ENCODE measurements around the gene PRKCA. TPM values are rescaled to one million over a fixed set of nuclear protein-coding genes. Genes with fewer than 3 reads are reported as not detected.

Gene PRKCA
- total and polyA plus RNA-seq, 2 experiments from 2014 or later: 6.4 to 35.4 TPM

DNA sequence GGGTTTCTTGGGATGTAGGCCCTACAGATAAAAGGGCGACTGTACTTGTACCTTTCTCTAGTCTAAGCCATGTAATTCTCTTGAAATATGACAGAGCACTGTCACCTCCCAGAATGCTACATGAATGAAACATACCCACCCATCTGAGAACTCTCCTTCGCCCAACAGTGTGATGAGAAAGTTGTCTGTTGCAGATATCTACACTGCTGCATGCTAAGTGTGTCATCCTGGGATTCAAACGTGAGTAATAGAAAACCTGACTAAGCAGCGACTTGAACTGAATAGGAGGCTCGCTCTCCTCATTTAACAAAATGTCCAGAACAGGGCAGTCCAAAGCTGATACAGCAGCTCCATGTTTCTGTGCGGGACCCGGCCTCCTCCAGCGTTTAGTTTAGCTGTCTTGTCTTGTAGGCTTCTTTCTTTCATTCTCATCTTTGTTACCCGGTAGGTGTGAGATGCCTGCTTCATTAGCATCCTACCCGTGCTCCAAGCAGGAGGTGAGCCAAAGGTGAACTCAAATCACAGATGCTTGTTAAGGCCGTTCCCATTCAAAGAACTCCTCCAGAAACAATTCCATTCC lies 211.9 kb downstream of the PRKCA start:
- H3K27ac Mint-ChIP-seq: no peak overlapping the region
- H3K79me2 ChIP-seq (replicated peaks; ENCODE audit: insufficient read depth): no peaks in the 10 kb centered on the region
- no peak overlapping the region for H3K4me3 ChIP-seq
- H3K36me3 Mint-ChIP-seq (ENCODE audit: low read depth): no peaks in the 10 kb centered on the region
- no peak overlapping the region for H3K27ac ChIP-seq (ENCODE audit: low read depth)
- H3K4me1 Mint-ChIP-seq: peaks cover 22% of the 10 kb centered on the region
- no peak for TF ChIP-seq EZH2phosphoT487 (IDR thresholded peaks at IDR 0.05; ENCODE audit: unreplicated experiment)
- no peak for TF ChIP-seq ZNF114 (CRISPR knock-in tag; IDR thresholded peaks at IDR 0.05)
- TF ChIP-seq, protein P1, sequence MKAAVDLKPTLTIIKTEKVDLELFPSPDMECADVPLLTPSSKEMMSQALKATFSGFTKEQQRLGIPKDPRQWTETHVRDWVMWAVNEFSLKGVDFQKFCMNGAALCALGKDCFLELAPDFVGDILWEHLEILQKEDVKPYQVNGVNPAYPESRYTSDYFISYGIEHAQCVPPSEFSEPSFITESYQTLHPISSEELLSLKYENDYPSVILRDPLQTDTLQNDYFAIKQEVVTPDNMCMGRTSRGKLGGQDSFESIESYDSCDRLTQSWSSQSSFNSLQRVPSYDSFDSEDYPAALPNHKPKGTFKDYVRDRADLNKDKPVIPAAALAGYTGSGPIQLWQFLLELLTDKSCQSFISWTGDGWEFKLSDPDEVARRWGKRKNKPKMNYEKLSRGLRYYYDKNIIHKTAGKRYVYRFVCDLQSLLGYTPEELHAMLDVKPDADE (IDR thresholded peaks at IDR 0.05): no peak
- no peak for TF ChIP-seq EZH2 (IDR thresholded peaks at IDR 0.05; ENCODE audit: low read depth, unreplicated experiment)
- TF ChIP-seq, protein P2, sequence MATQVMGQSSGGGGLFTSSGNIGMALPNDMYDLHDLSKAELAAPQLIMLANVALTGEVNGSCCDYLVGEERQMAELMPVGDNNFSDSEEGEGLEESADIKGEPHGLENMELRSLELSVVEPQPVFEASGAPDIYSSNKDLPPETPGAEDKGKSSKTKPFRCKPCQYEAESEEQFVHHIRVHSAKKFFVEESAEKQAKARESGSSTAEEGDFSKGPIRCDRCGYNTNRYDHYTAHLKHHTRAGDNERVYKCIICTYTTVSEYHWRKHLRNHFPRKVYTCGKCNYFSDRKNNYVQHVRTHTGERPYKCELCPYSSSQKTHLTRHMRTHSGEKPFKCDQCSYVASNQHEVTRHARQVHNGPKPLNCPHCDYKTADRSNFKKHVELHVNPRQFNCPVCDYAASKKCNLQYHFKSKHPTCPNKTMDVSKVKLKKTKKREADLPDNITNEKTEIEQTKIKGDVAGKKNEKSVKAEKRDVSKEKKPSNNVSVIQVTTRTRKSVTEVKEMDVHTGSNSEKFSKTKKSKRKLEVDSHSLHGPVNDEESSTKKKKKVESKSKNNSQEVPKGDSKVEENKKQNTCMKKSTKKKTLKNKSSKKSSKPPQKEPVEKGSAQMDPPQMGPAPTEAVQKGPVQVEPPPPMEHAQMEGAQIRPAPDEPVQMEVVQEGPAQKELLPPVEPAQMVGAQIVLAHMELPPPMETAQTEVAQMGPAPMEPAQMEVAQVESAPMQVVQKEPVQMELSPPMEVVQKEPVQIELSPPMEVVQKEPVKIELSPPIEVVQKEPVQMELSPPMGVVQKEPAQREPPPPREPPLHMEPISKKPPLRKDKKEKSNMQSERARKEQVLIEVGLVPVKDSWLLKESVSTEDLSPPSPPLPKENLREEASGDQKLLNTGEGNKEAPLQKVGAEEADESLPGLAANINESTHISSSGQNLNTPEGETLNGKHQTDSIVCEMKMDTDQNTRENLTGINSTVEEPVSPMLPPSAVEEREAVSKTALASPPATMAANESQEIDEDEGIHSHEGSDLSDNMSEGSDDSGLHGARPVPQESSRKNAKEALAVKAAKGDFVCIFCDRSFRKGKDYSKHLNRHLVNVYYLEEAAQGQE (IDR thresholded peaks at IDR 0.05; ENCODE audit: unreplicated experiment): no peak
- TF ChIP-seq JUNB (IDR thresholded peaks at IDR 0.05; ENCODE audit: unreplicated experiment): no peak
- no peak for TF ChIP-seq POLR2AphosphoS5 (IDR thresholded peaks at IDR 0.05; ENCODE audit: low read depth)
- TF ChIP-seq NANOG (IDR thresholded peaks at IDR 0.05; ENCODE audit: borderline replicate concordance): no peak
- TF ChIP-seq, protein P3, sequence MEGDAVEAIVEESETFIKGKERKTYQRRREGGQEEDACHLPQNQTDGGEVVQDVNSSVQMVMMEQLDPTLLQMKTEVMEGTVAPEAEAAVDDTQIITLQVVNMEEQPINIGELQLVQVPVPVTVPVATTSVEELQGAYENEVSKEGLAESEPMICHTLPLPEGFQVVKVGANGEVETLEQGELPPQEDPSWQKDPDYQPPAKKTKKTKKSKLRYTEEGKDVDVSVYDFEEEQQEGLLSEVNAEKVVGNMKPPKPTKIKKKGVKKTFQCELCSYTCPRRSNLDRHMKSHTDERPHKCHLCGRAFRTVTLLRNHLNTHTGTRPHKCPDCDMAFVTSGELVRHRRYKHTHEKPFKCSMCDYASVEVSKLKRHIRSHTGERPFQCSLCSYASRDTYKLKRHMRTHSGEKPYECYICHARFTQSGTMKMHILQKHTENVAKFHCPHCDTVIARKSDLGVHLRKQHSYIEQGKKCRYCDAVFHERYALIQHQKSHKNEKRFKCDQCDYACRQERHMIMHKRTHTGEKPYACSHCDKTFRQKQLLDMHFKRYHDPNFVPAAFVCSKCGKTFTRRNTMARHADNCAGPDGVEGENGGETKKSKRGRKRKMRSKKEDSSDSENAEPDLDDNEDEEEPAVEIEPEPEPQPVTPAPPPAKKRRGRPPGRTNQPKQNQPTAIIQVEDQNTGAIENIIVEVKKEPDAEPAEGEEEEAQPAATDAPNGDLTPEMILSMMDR (conservative IDR thresholded peaks at IDR 0.05; ENCODE audit: low read depth in 2 of 2): no peak
- no peak for TF ChIP-seq ZNF331 (CRISPR knock-in tag; IDR thresholded peaks at IDR 0.05; ENCODE audit: low read depth)
- TF ChIP-seq, protein P4, sequence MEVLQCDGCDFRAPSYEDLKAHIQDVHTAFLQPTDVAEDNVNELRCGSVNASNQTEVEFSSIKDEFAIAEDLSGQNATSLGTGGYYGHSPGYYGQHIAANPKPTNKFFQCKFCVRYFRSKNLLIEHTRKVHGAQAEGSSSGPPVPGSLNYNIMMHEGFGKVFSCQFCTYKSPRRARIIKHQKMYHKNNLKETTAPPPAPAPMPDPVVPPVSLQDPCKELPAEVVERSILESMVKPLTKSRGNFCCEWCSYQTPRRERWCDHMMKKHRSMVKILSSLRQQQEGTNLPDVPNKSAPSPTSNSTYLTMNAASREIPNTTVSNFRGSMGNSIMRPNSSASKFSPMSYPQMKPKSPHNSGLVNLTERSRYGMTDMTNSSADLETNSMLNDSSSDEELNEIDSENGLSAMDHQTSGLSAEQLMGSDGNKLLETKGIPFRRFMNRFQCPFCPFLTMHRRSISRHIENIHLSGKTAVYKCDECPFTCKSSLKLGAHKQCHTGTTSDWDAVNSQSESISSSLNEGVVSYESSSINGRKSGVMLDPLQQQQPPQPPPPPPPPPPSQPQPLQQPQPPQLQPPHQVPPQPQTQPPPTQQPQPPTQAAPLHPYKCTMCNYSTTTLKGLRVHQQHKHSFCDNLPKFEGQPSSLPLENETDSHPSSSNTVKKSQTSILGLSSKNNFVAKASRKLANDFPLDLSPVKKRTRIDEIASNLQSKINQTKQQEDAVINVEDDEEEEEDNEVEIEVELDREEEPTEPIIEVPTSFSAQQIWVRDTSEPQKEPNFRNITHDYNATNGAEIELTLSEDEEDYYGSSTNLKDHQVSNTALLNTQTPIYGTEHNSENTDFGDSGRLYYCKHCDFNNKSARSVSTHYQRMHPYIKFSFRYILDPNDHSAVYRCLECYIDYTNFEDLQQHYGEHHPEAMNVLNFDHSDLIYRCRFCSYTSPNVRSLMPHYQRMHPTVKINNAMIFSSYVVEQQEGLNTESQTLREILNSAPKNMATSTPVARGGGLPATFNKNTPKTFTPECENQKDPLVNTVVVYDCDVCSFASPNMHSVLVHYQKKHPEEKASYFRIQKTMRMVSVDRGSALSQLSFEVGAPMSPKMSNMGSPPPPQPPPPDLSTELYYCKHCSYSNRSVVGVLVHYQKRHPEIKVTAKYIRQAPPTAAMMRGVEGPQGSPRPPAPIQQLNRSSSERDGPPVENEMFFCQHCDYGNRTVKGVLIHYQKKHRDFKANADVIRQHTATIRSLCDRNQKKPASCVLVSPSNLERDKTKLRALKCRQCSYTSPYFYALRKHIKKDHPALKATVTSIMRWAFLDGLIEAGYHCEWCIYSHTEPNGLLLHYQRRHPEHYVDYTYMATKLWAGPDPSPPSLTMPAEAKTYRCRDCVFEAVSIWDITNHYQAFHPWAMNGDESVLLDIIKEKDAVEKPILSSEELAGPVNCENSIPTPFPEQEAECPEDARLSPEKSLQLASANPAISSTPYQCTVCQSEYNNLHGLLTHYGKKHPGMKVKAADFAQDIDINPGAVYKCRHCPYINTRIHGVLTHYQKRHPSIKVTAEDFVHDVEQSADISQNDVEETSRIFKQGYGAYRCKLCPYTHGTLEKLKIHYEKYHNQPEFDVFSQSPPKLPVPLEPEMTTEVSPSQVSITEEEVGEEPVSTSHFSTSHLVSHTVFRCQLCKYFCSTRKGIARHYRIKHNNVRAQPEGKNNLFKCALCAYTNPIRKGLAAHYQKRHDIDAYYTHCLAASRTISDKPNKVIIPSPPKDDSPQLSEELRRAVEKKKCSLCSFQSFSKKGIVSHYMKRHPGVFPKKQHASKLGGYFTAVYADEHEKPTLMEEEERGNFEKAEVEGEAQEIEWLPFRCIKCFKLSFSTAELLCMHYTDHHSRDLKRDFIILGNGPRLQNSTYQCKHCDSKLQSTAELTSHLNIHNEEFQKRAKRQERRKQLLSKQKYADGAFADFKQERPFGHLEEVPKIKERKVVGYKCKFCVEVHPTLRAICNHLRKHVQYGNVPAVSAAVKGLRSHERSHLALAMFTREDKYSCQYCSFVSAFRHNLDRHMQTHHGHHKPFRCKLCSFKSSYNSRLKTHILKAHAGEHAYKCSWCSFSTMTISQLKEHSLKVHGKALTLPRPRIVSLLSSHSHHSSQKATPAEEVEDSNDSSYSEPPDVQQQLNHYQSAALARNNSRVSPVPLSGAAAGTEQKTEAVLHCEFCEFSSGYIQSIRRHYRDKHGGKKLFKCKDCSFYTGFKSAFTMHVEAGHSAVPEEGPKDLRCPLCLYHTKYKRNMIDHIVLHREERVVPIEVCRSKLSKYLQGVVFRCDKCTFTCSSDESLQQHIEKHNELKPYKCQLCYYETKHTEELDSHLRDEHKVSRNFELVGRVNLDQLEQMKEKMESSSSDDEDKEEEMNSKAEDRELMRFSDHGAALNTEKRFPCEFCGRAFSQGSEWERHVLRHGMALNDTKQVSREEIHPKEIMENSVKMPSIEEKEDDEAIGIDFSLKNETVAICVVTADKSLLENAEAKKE (CRISPR knock-in tag; IDR thresholded peaks at IDR 0.05): no peak
- TF ChIP-seq STAT1 (IDR thresholded peaks at IDR 0.05; ENCODE audit: unreplicated experiment): no peak
- no peaks in the 10 kb centered on the region for H3K9me2 ChIP-seq (ENCODE audit: insufficient read depth)
- H3K36me3 ChIP-seq (ENCODE audit: insufficient read depth): no peaks in the 10 kb centered on the region
- H3F3A ChIP-seq (replicated peaks; ENCODE audit: low read depth): no peaks in the 10 kb centered on the region
- no peak overlapping the region for H2AFZ ChIP-seq
- no peak overlapping the region for H3K4me3 Mint-ChIP-seq
- no peaks in the 10 kb centered on the region for H3K9me3 Mint-ChIP-seq
- H3K27me3 Mint-ChIP-seq (ENCODE audit: insufficient read depth, low read depth, poor library complexity): no peaks in the 10 kb centered on the region
- no peak for DNase-seq (ENCODE audit: low spot score)
- H3K4me2 ChIP-seq: no peak overlapping the region
- no peaks in the 10 kb centered on the region for H3K4me1 ChIP-seq (ENCODE audit: insufficient read depth)
- H4K20me1 ChIP-seq (replicated peaks; ENCODE audit: insufficient read depth): no peaks in the 10 kb centered on the region
- no peaks in the 10 kb centered on the region for H3K27me3 ChIP-seq (ENCODE audit: insufficient read depth)
- peak; percentile 45; the same call in 2 of the 3 replicates for ATAC-seq
